Loucy (cell line): Measurements from ENCODE around the gene INPP5J.

ENCODE experiments used
- CTCF ChIP-seq: fragments of 200-600 bp; sonication (generic); conservative IDR thresholded peaks from 2 replicates; pipeline ENCODE4 v1.5.1; 2014; ENCODE audit warnings: mild to moderate bottlenecking, antibody characterized with exemption, low read length
- EZH2phosphoT487 ChIP-seq: fragments of 200-600 bp; IDR thresholded peaks from 2 replicates; pipeline ENCODE4 v1.6.1; 2018; ENCODE audit warnings: antibody characterized with exemption, mild to moderate bottlenecking, moderate library complexity, borderline replicate concordance

- TF ChIP-seq CTCF (no peak), EZH2phosphoT487 (no peak)
Measured at GRCh38 chr22:31086703-31087330, 35.9 kb upstream of the INPP5J start.
